Measurements from ENCODE around the gene CFAP58.

Gene CFAP58

DNA sequence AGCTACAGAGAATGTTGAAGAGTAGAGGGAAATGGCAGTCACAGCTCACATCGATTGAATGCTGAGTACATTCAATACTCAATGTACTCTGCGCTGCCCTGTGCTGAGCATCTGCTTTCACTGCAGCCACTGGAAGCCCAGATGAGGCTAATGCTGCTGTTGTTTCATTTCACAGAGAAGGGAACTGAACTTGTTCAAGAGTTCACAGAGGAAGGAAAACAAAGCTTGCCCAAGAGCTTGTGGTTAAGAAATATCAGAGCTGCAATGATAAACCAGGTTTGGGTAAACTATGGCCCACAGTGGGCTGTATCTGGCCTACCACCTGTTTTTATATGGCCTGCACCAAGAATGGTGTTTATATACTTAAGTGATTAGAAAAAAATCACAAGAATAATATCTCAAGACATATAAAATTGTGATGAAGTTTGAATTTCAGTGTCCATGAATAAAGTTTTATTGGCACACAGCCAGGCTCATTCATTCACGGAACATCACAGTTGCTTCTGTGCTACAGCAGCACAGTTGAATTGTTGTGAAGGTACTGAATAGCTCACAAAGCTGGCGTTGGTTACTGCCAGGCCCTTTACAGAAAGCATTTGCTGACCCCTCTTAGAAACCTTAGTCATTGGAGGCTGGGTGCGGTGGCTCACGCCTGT, 64.1 kb downstream of the CFAP58 start:
- no peaks in the 10 kb centered on the region for H3K36me3 ChIP-seq
- TF ChIP-seq, protein P1, sequence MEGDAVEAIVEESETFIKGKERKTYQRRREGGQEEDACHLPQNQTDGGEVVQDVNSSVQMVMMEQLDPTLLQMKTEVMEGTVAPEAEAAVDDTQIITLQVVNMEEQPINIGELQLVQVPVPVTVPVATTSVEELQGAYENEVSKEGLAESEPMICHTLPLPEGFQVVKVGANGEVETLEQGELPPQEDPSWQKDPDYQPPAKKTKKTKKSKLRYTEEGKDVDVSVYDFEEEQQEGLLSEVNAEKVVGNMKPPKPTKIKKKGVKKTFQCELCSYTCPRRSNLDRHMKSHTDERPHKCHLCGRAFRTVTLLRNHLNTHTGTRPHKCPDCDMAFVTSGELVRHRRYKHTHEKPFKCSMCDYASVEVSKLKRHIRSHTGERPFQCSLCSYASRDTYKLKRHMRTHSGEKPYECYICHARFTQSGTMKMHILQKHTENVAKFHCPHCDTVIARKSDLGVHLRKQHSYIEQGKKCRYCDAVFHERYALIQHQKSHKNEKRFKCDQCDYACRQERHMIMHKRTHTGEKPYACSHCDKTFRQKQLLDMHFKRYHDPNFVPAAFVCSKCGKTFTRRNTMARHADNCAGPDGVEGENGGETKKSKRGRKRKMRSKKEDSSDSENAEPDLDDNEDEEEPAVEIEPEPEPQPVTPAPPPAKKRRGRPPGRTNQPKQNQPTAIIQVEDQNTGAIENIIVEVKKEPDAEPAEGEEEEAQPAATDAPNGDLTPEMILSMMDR (IDR thresholded peaks at IDR 0.05; ENCODE audit: low read depth, low read length): no peak
- no peak for DNase-seq
- H3K4me1 ChIP-seq: no peaks in the 10 kb centered on the region
- no peak overlapping the region for H3K4me3 ChIP-seq (ENCODE audit: low read depth, low read length)
- no peaks in the 10 kb centered on the region for H3K27me3 ChIP-seq
- H3K9me3 ChIP-seq: no peaks in the 10 kb centered on the region

DNA sequence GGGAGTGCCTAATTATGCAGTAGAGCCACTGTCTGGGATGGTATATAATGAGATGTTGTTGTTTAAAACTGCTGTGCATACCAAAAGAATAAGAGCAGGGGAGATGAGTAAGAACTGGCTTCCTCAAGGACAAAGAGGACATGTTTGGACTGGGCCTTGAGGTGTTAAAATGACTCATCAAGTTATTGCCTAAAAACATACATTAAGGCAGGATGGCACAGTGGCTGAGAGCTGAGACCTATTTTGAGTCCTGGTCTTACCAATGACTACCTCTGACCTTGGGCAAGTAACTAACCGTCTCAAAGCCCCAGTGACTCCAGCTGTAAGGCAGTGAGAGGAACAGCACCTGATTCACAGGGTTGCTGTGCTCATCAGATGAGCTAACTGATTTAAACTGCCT, 71.1 kb downstream of the CFAP58 start:
- Histone ChIP-seq H3K36me3 (no peaks in the 10 kb centered on the region), H3K9me3 (no peaks in the 10 kb centered on the region), H3K4me3 (ENCODE audit: low read depth, low read length) (no peak overlapping the region), H3K27me3 (no peaks in the 10 kb centered on the region), H3K4me1 (no peaks in the 10 kb centered on the region)
- TF ChIP-seq, protein P1 (IDR thresholded peaks at IDR 0.05; ENCODE audit: low read depth, low read length): no peak
- no peak for DNase-seq

DNA sequence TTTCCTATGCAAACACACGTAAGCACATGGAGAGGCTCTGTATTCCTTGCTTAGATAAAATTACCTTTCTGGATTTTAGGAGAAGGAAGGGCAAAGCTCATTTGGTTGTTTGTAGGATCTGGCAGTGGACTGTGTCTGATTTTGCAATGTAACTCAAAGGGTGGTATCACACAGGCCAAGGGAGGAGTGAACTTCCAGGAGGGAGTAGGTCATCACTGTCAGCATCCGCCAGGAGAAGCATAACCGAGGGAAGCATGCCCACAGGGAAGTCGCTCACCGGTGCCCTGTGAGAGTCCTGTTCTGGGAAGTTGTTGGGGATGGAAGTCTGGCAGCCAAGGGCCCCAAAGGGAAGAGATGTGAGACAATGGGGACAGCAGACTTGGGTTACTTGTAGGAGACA, 74.4 kb downstream of the CFAP58 start:
- H3K27me3 ChIP-seq: no peaks in the 10 kb centered on the region
- H3K36me3 ChIP-seq: no peaks in the 10 kb centered on the region
- DNase-seq: no peak
- TF ChIP-seq, protein P1 (IDR thresholded peaks at IDR 0.05; ENCODE audit: low read depth, low read length): no peak
- no peaks in the 10 kb centered on the region for H3K9me3 ChIP-seq
- H3K4me1 ChIP-seq: no peaks in the 10 kb centered on the region
- no peak overlapping the region for H3K4me3 ChIP-seq (ENCODE audit: low read depth, low read length)

DNA sequence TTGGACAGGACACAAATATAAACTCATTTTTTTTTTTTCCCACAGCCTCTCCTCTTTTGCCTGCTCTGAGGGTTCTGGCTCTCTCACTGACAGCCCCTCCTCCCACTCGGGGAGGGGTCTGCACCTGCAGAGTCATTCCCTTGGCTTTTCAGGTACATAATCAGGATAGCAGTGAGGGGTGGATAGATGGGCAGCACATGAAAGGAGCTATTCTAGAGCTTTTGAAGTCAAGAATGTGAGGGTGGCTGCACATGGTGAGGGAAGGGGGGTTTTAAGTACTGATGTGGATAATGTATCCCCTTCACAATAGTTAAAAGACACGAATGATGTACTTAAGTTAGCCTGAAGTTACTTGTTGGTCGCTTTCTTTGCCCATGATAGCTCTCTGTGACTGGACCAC, 76.2 kb downstream of the CFAP58 start:
- TF ChIP-seq, protein P1 (IDR thresholded peaks at IDR 0.05; ENCODE audit: low read depth, low read length): no peak
- H3K9me3 ChIP-seq: no peaks in the 10 kb centered on the region
- H3K4me1 ChIP-seq: no peaks in the 10 kb centered on the region
- H3K4me3 ChIP-seq (ENCODE audit: low read depth, low read length): no peak overlapping the region
- no peaks in the 10 kb centered on the region for H3K36me3 ChIP-seq
- H3K27me3 ChIP-seq: no peaks in the 10 kb centered on the region
- DNase-seq: no peak

DNA sequence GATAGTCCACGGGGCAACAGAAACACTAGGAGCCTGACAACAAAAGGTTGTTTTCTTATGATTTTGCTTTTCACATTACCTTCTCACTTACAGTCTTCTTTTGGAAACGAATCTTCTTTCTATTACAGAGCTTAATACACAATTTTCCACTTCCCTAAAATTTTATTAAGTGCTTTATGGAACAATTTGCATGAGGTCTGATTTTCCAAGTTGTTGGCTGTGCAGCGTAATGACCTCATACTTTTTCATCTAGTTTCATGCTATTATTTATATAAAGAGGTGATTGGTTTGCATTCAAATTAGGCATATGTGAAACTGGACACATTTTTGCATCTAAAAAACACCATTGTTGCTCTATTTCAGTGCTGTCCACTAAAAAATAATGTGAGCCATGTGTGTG, 76.7 kb downstream of the CFAP58 start:
- Histone ChIP-seq H3K36me3 (no peaks in the 10 kb centered on the region), H3K27me3 (no peaks in the 10 kb centered on the region), H3K4me1 (no peaks in the 10 kb centered on the region), H3K9me3 (no peaks in the 10 kb centered on the region), H3K4me3 (ENCODE audit: low read depth, low read length) (no peak overlapping the region)
- TF ChIP-seq, protein P1 (IDR thresholded peaks at IDR 0.05; ENCODE audit: low read depth, low read length): no peak
- no peak for DNase-seq

DNA sequence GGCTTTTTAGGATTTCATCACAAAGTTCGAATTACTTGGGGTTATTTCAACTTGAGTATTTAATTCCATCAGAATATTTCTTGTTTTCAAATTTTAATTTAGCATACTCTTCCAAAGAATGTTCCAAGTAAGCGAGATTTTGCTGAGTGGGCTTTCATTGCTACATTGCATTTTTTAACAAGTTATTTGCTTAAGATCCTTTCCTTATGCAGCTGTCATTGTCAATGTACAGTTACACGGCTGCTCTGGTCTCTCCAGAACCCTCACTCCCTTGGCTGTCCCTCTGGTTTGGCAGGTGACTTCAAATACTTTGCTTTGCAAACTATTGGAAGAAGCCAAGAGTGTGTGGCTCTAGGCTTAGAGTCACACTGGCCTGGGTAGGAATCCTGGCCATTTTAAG, 80.0 kb downstream of the CFAP58 start:
- Histone ChIP-seq H3K27me3 (no peaks in the 10 kb centered on the region), H3K4me1 (no peaks in the 10 kb centered on the region), H3K36me3 (no peaks in the 10 kb centered on the region), H3K4me3 (ENCODE audit: low read depth, low read length) (no peak overlapping the region), H3K9me3 (no peaks in the 10 kb centered on the region)
- TF ChIP-seq, protein P1 (IDR thresholded peaks at IDR 0.05; ENCODE audit: low read depth, low read length): no peak
- no peak for DNase-seq

All from BE2C (cell line).